Chondrocyte (in vitro differentiated cells): ENCODE results near the gene VPS35L. TPM values are rescaled to one million over a fixed set of nuclear protein-coding genes. Genes with fewer than 3 reads are reported as not detected.

Experiments used
- DNase-seq: peaks from one replicate; pipeline ENCODE4 v3.0.0; 2021; ENCODE audit warnings: mixed read lengths, low spot score
- H3K27ac Mint-ChIP-seq: one replicate; pipeline ENCODE4 v1.8.0; 2021; ENCODE audit warnings: mild to moderate bottlenecking, moderate library complexity, mixed read lengths; ENCODE audit not compliant: unreplicated experiment
- H3K27me3 Mint-ChIP-seq: 2 replicates; pipeline ENCODE4 v1.8.0; 2021; ENCODE audit warnings: low read depth, mixed read lengths
- H3K36me3 Mint-ChIP-seq: 2 replicates; pipeline ENCODE4 v1.8.0; 2021; ENCODE audit warnings: low read depth, mixed read lengths
- H3K4me1 Mint-ChIP-seq: 2 replicates; pipeline ENCODE4 v1.8.0; 2021; ENCODE audit warnings: low read depth, mild to moderate bottlenecking, mixed read lengths
- H3K4me3 Mint-ChIP-seq: one replicate; pipeline ENCODE4 v1.8.0; 2021; ENCODE audit warnings: mild to moderate bottlenecking, moderate library complexity, mixed read lengths; ENCODE audit not compliant: unreplicated experiment
- H3K9me3 Mint-ChIP-seq: 2 replicates; pipeline ENCODE4 v1.8.0; 2021; ENCODE audit warnings: low read depth, mixed read lengths
- CTCF ChIP-seq: fragments of 200-600 bp; sonication (generic); IDR thresholded peaks from 2 replicates; pipeline ENCODE4 v1.5.0; 2021; ENCODE audit warnings: antibody characterized with exemption, mild to moderate bottlenecking, moderate library complexity
- total RNA-seq: library from RNA; stranded (reverse); gene quantifications from 3 replicates; pipeline ENCODE4 v1.2.1, GENCODE V29; 2021

Gene VPS35L
- total RNA-seq, 1 donor from 2014 or later, result 68.7 TPM

- no peak for DNase-seq
- H3K27me3 Mint-ChIP-seq, result no peaks in the 10 kb centered on the region
- H3K9me3 Mint-ChIP-seq, result no peaks in the 10 kb centered on the region
- no peak overlapping the region for H3K27ac Mint-ChIP-seq
- peaks cover 8% of the 10 kb centered on the region for H3K4me1 Mint-ChIP-seq
- H3K36me3 Mint-ChIP-seq, result peaks cover 27% of the 10 kb centered on the region
- TF ChIP-seq CTCF, result no peak
- no peak overlapping the region for H3K4me3 Mint-ChIP-seq
Measured at GRCh38 chr16:19706846-19707245, 151.3 kb downstream of the VPS35L start.

- H3K9me3 Mint-ChIP-seq, result no peaks in the 10 kb centered on the region
- H3K27ac Mint-ChIP-seq, result no peak overlapping the region
- no peak for TF ChIP-seq CTCF
- peaks cover 25% of the 10 kb centered on the region for H3K36me3 Mint-ChIP-seq
- peaks cover 8% of the 10 kb centered on the region for H3K4me1 Mint-ChIP-seq
- no peak for DNase-seq
- no peak overlapping the region for H3K4me3 Mint-ChIP-seq
- H3K27me3 Mint-ChIP-seq, result no peaks in the 10 kb centered on the region
Measured at GRCh38 chr16:19707569-19708295, 152.2 kb downstream of the VPS35L start.

GRCh38 chr16:19708296-19709205 lies 153.0 kb downstream of the VPS35L start:
- Mint-ChIP-seq H3K4me3 (no peak overlapping the region), H3K27me3 (no peaks in the 10 kb centered on the region), H3K36me3 (peaks cover 21% of the 10 kb centered on the region), H3K4me1 (peaks cover 8% of the 10 kb centered on the region), H3K27ac (no peak overlapping the region), H3K9me3 (no peaks in the 10 kb centered on the region)
- TF ChIP-seq CTCF, result no peak
- DNase-seq, result no peak

GRCh38 chr16:19709381-19710136 lies 154.1 kb downstream of the VPS35L start:
- H3K4me3 Mint-ChIP-seq, result no peak overlapping the region
- peak overlapping the region; percentile 10 for H3K27ac Mint-ChIP-seq
- no peak for DNase-seq
- TF ChIP-seq CTCF, result no peak
- no peaks in the 10 kb centered on the region for H3K27me3 Mint-ChIP-seq
- H3K4me1 Mint-ChIP-seq, result peaks cover 6% of the 10 kb centered on the region
- peaks cover 19% of the 10 kb centered on the region for H3K36me3 Mint-ChIP-seq
- no peaks in the 10 kb centered on the region for H3K9me3 Mint-ChIP-seq
